Mammary epithelial cell (primary cell): ENCODE results near the gene EVX2.

Source experiments
- EZH2 ChIP-seq: IDR thresholded peaks from 2 replicates; pipeline ENCODE4 v1.6.1; 2012; ENCODE audit warnings: low read length, inconsistent platforms, borderline replicate concordance
- TF ChIP-seq, protein P1 (sequence below), 2 donors: IDR thresholded peaks in 1 of 2; conservative IDR thresholded peaks in 1 of 2; 2 replicates each; pipeline ENCODE4 v1.5.1; 2011 to 2012; ENCODE audit warnings: inconsistent platforms in 2 of 2, low read length in 2 of 2, mild to moderate bottlenecking in 2 of 2, control low read depth in 1 of 2, low read depth in 1 of 2; ENCODE audit not compliant: insufficient read depth in 1 of 2; ENCODE audit errors: extremely low read depth in 1 of 2

DNA sequence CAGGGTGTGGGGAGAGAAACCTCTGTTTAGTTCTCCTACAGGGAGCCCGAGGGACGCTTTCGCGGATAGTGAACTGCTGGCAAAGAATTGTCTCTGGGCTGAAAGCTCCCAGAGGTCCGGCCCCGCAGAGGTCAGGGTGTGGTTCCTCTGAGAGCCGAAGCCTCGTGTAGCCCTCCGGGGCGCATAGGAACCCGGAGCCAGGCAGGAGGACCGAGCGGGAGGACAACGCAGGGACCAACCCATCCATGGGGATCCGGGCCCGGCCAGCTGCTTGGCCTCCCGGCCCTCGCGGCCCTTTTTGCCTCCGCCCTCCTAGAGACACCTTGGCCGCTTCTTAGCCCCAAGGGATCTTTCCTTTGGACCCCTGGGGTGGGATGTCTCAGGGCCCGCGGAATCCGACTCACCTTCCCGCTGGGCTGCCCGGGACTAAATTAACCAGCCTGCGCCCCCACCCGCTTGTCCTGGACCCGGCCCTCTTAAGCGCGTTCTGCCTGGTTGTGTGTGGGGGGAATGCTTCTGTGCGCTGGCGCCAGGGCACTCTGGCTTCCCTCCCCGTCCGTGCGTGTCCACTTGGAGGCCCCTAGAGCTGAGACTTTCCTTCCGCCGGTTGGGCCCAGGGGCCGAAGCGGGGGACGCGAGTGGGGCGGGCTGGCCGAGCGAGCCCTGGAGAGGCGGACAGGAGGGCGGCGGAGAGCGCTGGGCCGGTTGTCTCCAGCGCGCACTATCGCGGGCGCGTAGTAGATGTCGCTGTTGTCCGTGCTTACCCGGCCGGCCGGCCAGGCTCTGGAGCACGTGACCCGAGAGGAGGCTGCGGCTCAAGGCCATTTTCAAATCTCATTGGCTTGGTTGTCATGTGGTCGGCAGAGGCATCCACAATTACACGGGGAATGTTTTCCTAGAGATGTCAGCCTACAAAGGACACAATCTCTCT, 32.4 kb upstream of the EVX2 start, which contains the start of gene HOXD10:
- TF ChIP-seq, protein P1, sequence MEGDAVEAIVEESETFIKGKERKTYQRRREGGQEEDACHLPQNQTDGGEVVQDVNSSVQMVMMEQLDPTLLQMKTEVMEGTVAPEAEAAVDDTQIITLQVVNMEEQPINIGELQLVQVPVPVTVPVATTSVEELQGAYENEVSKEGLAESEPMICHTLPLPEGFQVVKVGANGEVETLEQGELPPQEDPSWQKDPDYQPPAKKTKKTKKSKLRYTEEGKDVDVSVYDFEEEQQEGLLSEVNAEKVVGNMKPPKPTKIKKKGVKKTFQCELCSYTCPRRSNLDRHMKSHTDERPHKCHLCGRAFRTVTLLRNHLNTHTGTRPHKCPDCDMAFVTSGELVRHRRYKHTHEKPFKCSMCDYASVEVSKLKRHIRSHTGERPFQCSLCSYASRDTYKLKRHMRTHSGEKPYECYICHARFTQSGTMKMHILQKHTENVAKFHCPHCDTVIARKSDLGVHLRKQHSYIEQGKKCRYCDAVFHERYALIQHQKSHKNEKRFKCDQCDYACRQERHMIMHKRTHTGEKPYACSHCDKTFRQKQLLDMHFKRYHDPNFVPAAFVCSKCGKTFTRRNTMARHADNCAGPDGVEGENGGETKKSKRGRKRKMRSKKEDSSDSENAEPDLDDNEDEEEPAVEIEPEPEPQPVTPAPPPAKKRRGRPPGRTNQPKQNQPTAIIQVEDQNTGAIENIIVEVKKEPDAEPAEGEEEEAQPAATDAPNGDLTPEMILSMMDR (conservative IDR thresholded peaks at IDR 0.05 in 1 of 2, IDR thresholded peaks at IDR 0.05 in 1 of 2; ENCODE audit: extremely low read depth in 1 of 2, insufficient read depth in 1 of 2, low read depth in 1 of 2, low read length in 2 of 2): no peak
- TF ChIP-seq EZH2: peak; percentile 23
